Right lobe of liver (tissue), 4 donors: ENCODE results near the gene CCDC9B.

Experiments
- POLR2A ChIP-seq: fragments of 450-650 bp; IDR thresholded peaks from one replicate; pipeline ENCODE4 v1.6.1; 2017; ENCODE audit warnings: antibody characterized with exemption, mild to moderate bottlenecking
- TF ChIP-seq, protein P1 (sequence below), 4 donors: fragments of 200-600 bp in 3 of 4; fragments of 450-650 bp in 1 of 4; IDR thresholded peaks; one replicate each; pipeline versions ENCODE4 v1.5.1 to v1.8.0; 2016 to 2022; ENCODE audit warnings: antibody characterized with exemption in 4 of 4, mild to moderate bottlenecking in 2 of 4
- donor health status: DM: no; HTN: no; CAD: no.
- donor health status: DM: no; HTN: no; CAD: no.
- donor health status: DM: no; HTN: yes; CAD: no.

DNA sequence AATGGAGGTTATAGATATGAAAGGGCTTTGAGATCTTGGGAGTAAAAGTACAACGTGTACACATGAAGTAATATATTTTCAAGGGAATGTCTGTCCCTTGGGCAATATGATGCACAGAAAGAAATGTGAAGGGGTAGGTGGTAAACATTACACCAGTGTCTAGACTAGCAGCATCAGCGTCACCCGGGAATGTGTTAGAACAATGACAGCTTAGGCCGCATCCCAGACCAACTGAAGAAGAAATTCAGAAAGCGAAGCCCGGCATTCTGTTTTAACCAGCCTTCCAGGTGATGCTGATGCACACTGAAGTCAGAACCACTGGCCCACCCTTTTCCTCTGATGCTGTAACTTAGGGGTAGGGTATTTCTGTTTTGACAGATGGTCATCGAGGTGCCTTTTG is 10.9 kb downstream of the CCDC9B start:
- TF ChIP-seq, protein P1, sequence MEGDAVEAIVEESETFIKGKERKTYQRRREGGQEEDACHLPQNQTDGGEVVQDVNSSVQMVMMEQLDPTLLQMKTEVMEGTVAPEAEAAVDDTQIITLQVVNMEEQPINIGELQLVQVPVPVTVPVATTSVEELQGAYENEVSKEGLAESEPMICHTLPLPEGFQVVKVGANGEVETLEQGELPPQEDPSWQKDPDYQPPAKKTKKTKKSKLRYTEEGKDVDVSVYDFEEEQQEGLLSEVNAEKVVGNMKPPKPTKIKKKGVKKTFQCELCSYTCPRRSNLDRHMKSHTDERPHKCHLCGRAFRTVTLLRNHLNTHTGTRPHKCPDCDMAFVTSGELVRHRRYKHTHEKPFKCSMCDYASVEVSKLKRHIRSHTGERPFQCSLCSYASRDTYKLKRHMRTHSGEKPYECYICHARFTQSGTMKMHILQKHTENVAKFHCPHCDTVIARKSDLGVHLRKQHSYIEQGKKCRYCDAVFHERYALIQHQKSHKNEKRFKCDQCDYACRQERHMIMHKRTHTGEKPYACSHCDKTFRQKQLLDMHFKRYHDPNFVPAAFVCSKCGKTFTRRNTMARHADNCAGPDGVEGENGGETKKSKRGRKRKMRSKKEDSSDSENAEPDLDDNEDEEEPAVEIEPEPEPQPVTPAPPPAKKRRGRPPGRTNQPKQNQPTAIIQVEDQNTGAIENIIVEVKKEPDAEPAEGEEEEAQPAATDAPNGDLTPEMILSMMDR (IDR thresholded peaks at IDR 0.05): no peak
- TF ChIP-seq POLR2A: no peak
